DMS53 treated with DMSO at 0.1 percent for 48 hours (cell line): ENCODE results near the gene UNC5C.

Experiments used
- DNase-seq: peaks from one replicate; lab custom pipeline; 2025; ENCODE audit not compliant: unreplicated experiment; lab: John Stamatoyannopoulos, UW

UNC5C gene

DNA sequence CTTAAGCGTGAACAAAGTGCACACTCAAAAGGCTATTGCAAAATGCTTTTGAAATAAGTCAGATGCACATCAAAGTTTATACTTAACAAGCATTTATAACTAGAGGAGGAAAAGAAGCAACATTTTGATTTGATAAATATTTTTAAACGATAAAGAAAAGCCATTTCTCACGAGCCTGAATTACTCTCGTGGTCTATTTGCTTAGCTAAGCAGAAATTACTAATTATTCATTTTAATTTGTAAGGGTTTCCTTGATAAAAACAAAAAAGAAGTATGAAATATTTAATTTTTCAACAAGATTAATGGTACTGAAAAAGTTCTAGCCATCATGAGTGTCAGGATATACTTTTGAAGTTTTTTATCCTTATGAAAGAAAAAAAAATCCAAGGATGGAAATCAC, 78.2 kb downstream of the UNC5C start:
- DNase-seq: no peak

DNA sequence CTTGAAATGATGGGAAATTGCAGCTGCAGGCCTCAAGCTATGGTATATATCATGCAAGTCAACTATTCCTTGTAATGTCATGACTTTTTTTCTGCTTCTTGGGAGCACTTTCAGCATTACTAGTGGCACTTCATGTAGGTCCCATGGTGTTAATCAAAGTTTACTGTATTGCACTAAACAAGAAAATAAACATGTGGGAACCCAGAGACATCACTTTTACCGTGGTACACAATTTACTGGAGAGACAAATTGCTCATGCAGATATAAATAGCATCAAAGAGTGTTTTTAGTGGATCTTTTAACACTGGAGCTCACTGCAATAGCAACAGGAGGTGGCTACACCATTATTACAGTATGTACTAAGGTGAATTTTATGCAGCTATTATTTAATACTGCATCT, 79.2 kb downstream of the UNC5C start:
- no peak for DNase-seq

DNA sequence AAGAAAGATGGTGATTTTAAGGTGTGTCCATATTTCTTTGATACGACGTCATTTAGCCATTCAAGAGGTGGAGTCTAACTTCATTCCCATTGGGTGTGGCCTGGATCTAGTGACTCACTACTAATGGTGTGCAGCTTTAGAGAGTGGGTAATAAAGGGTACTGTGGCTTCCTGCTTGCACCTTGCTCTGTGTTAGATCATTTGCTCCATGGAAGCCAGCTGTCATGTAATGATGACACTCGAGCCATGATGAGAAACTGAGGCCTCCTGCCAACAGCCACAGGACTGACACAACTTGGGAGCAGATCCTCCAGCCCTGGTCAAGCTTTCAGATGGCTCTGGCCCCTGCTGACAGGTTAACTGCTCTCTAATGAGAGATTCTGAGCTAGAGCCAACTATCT, 82.0 kb downstream of the UNC5C start:
- DNase-seq: no peak

DNA sequence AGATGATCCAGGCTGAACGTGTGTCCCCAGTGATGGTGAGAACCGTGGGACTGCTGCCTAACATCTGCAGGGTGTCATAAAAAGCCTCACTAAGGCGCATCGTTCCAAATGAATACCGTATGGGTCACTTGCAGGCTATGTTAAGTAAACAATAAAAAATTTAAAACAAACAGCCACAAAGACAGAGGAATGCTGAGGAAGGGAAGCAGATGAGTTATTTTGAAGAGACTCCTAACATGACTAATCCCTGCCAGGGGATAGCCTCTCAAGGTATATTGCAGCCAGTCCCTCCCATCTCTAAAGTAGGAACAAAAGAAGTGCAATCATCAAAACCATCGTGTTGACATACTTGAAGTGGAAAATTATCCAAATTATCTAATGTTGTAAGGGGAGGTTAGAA, 83.8 kb downstream of the UNC5C start:
- peak; percentile 68 for DNase-seq

DNA sequence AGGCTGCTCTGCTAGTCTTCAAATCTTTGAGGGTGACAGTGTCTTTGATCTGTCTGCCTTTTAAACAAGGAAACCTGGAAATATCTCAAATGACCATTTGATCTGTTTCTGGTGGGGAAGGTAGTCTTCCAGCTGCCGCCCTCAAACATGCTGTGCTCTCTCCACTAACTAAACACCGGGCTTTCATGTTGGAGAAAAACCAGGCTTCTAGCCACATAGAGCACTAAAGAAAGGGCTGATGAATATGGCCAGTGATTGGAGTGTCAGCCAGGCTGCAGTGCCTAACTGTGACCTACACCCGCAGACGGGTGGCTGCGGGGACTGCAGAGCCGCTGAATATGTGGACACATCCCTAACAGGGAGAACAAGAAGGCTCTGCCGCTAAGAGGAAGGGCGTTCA, 85.9 kb downstream of the UNC5C start:
- no peak for DNase-seq

DNA sequence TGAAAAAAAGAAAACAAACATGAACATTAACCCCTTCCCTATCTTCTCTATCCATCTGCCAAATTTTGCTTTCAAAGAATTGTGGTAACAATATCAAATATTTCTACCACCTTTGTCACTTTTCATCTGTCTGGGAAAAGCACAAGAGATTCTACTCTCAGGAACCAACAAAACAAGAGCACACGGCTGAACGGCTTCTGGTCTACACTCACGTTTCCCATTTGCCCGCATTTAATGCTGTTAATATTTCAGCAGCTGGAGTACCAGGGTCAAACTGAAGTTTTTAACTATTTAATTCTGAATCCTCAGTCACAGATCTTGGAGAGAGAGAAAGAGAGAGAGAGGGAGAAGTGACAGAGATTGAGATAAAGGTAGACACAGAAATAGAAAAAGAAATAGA, 91.4 kb downstream of the UNC5C start:
- DNase-seq: no peak

DNA sequence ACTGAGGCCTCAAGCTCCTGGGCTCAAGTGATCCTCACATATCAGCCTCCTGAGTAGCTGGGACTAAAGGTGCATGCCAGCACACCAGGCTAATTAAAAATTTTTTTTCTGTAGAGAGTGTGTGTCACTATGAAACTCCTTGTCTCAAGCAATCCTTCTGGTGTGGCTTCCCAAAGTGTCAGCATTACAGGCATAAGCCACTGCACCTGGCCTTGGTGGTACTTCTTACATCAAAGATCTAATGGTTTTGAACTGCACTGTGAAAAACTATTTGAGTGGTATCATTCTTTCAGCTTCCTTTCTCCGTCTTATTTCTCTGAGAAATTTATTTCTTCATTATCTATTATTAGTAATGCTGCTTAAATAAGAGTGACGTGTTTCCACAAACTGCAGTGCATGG, 98.5 kb downstream of the UNC5C start:
- no peak for DNase-seq

DNA sequence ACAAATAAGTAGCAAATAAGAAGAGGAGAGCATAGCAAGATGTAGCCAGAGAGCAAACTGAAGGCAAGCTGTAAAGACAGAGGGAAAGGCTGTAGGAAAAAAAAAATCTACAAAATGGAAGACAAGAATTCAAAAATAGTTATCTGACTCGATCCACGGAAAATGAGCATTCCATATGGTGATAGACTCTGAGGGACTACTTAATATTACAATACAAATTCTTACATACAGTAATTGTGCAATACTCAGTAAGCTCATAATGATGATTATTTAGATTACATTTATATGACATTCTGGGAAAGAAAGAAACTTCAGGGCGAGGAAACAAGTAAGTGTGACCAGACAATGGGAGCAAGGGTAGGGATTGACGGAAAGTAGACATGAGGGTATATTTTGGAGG, 102.6 kb downstream of the UNC5C start:
- DNase-seq: no peak

DNA sequence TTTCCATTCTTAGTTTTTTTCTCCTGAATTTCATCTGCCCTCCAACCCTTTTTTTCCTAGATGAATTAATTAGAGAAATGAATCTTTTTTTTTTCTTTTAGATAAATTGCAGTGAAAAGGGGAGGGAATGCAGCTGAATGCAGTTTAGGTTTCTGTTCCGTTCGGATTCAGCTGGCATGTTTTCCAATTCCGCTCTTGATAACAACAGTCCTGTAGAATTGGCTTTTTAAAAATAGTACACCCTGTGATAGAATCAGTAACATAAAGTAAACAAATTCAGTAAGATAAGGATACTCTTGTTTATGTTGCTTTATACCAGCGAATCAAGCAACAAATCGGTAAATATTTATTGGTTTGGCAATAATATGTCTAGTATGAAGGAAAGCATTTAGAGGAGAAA, 103.5 kb downstream of the UNC5C start:
- no peak for DNase-seq

DNA sequence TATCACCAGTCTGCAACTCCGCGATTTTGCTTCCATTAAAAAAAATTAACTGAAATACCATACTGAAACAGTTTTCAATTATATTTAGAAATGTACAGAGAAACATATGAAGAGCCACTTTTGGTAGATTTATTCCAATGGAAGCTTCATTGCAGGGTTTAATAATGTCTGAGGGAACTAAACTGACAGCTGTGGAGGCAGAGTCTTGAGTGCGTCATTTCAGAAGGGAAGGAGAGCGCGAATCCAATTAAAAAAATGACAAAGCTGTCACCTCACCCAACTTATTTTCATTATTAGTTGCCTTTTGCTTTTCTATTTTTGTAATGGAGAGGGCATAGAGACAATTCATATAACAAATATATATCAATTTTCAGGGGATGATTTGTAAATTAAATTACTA, 104.0 kb downstream of the UNC5C start:
- DNase-seq: no peak

DNA sequence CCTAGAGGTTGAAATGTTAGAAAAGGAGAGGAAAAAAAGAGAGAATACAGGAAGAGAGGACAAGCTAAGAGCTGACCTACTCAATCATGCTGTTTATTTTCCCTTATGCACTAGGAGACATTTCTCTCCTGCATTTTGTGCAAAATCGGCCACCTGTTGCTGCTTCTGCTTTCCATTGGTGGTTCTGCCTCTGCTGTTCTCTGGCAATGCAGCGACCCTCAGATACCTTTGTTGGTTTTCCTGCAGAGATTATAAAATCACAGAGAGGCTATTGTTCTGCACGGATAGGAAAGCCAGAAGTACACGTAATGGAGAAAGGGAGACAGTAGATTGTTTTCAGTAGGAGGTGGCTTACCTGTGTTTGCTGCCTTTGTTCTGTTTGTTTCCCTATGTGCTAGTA, 108.9 kb downstream of the UNC5C start:
- no peak for DNase-seq

DNA sequence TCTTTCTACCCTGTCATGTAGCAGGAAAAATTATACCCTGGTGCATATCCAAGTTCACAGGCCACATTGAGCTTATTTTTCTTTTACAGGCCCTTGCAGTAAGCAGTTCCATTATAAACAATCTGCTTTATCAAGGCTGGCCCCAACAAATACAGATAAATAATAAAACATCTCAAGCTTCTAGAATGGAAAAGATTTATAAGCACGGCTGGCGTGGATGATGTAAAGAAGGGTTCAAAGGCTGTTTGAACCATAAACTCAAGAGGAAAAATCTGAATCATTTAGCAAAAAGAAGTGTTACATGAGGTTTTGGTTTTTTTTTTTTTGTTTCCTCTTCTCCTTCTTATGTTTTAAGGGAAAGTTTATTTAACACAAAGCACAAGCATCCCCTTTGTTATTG, 109.7 kb downstream of the UNC5C start:
- DNase-seq: no peak

DNA sequence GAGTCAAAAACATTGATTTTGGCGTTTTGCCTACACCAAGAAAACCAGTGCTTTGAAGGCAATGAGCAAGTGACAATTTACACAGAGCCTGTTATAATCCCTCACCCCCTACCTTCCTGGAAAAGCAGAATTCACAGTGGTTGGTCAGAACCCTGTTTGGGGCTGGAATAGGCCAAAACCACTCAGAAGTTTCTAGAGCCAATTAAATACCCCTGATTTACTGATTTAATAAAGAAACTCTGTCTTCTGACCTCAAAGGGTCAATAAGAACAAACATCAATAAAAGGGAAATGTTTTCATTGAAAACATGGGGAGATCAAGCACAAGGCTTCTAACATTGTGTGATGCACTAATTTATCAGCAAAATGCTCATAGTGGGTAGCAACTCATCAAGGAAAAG, 116.3 kb downstream of the UNC5C start:
- no peak for DNase-seq

DNA sequence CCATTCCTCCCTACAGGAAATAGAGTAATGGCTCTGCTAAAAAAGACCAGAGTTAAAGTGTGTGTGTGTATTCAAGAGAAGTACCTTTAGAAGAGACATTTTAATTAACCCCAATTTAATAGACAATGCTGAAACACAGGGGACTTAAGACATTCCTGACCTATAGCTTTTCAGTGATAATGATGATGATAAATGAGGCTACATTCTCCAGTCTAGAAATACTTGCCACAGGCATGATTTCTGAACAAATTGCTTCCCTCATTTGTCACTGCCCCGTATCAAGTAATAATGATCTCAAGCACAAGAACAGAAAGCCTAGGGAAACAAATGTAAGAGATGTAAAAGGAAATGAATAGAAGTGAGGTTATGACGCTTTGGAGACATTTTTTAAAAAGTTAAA, 117.1 kb downstream of the UNC5C start:
- no peak for DNase-seq

DNA sequence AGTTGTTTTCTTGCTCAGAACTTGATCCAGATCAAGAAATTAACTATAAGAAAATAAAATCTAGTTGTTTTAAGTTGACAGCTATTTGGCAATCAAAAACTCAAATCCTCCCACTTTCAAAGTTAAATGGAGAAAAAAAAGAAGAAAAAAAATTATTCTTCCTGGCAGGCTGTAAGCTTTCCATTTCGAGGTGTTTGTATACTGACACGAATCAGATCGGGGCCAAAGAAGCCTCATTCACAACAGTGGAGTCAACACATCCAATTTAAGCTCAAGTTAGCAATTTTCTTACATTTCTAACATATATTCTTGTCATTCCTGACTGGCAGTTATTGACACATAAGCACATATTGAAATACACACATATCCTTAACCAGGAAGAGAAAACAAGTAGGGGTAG, 119.4 kb downstream of the UNC5C start:
- no peak for DNase-seq

DNA sequence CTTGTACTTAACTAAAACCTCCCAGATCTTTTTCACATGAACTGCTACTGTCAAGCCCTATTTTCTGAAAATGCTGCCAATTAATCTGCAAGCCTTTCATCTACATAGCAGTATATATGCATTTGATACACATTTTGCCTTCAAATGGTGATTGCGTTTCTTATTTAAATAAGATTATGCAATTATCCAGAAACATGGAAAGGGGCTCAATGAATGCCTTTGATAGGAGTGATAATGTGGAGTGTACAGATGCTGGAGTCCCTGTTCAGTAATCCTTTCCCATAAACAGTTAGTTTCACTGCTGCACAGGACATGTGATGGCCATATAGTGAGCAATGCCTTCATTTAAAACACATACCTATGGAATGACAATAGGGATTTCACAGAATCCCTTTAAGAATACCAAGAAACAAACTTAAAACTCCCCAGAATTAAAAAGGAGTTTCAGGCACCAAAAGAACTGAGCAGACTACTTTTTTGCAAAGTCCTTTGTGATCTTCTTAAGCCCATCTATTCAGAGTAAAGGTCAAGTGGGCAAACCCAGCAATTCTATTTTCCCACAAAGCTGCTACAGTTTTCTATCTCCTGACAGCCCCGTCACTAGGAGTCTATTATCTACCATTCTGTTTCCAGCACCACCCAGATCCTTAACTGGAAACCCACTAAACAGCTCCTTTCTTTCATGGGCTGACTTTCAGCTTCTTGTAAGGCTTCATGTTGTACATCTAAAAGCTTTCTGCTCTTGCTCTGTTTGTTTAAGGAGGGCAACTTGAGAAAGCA, 120.3 kb downstream of the UNC5C start:
- DNase-seq: no peak

DNA sequence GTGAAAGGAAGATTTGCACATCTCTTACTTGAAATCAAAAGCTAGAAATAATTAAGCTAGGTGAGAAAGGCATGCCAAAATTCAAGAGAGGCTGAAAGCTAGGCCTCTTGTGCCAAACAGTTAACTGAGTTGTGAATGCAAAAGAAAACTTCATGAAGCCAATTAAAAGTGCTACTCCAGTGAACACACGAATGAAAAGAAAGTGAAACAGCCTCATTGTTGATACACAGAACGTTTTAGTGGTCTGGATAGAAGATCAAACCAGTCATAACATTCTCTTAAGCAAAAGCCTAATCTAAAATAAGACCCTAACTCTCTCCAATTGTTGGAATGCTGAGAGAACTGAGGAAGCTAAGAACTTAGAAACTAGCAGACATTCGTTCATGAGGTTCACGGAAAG, 122.3 kb downstream of the UNC5C start:
- no peak for DNase-seq

DNA sequence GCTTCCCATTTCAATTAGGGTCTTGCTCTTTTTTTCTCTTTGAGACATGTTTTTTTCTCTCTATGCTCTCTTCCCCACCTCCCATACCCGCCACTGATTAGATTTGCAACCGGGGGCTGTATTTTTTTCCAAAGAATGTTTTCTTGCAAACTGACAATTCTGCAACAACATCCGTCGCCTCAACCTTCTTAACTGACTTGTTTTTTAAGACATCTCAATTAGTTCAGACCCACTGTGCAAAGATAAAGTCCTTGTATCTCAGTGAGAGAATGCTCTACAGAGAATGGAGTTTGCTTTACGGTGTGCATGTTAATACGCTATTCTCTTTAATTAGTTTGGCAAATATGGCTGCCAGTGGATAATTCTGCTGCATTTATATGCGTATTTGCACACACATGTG, 126.3 kb downstream of the UNC5C start:
- no peak for DNase-seq

DNA sequence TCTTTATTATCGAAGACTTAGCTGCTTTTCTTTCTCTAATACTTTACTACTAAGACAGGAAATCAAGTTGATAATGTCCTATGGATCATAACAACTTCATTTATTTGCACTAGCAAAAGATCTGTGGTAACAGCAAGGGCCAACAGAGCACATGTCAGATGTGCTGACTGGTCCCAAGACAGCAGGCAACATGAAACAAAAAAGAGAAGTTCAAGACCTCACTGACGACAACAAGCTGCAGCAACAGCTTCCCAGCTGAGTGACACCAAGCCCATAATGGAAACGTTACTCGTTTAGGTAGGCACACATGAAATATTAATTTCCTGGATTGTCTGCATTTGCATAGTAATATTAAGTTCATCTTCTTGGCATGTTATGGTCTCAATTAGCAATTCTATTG, 126.9 kb downstream of the UNC5C start:
- DNase-seq: no peak

DNA sequence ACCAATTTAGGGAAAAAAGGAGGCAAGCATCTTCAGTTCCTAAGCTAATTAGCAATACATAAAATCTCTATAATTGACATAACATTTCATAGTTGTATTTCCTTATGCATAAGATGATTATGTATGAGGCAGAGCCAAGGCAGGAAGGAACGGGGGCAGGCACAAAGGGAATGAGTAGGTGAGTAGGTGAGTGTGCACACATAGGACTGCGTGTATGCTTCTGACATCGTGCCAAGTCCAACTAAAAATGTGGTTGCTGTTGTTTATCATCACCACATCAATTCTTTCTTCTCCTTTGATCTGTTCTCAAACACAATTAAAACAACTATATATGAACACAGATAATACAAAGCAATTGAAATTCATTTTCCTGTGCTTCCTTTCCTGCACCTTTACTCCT, 131.2 kb downstream of the UNC5C start:
- no peak for DNase-seq

DNA sequence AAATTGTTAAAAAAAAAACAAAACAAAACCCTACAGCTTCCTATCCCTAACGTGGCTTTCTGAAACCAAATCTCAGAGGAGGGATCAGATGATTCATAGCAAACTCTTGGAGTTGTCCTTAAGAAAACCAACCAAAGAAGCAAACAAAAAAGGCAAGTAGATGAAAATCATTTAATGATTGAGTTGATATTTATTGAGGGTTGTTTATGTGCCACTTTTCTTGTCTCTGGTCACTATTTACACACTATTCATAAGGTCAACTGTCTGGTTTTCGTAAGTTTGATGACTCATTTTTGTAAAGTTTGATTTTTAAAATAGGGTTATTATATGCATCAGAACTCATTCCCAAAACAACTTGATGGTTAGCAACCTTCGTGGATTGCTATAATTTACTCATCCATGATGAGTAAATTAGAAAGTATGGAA, 133.4 kb downstream of the UNC5C start:
- DNase-seq: no peak

DNA sequence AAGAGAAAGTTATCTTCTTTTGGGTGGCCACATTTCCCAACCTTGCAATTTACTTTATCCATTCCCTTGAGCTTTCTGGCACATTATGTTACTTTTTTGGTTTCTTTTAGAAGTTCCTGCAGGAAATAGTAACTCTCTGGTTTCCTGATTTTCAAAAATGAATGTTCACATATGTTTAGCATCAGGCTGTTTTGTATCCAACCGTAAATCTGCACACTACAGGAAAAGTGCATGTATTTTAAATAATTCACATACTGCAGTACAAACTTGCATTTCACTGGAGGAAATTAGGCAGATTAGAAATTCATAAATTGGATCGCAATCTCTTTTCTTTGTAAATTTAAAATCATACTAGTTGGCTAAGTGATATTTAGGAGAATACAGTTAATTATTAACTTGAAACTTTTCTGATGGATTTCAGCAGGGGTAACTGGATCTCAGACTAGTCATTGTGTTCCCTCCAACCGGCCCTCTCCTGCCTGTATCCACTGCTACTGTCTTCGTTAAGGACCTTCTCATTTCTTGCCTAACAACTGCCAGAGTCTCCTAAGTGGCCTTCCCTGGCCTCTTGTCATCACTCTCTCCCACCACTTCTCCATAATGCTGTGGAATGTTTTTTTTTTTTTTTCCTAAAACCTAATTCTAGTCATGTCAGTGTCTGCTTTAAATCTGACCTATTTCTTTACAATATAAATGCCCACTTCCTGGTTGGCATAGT, 137.2 kb downstream of the UNC5C start:
- peak; percentile 30 for DNase-seq
